Common myeloid progenitor, CD34-positive (primary cell): ENCODE results near the gene MROH7.
"Not testable (repeated sequence)": the region's sequence is repeated elsewhere in the genome, so short reads cannot be mapped to it uniquely, and the experiment has no call there.

Experiments
- CTCF ChIA-PET: fragments of 350-600 bp; sonication (Branson Sonifier 250); formaldehyde crosslinking; loops from one replicate; lab custom pipeline; 2021; ENCODE audit warnings: antibody characterized with exemption; lab: Charles Lee
- POLR2A ChIA-PET: fragments of 350-600 bp; sonication (Branson Sonifier 250); formaldehyde crosslinking; loops from one replicate; lab custom pipeline; 2021; ENCODE audit warnings: antibody characterized with exemption; lab: Charles Lee
- DNase-seq, 3 donors: peaks; one replicate each; pipeline versions ENCODE4 v3.0.0 to v3.0.0-alpha.2; 2013
- H3K27ac ChIP-seq, 2 experiments: 1 replicate in 1 of 2; 2 replicates in 1 of 2; pipeline ENCODE4 v1.7.0; 2013; ENCODE audit warnings: inconsistent platforms in 2 of 2, low read length in 2 of 2, mild to moderate bottlenecking in 2 of 2, low read depth in 1 of 2, moderate library complexity in 1 of 2; ENCODE audit not compliant: severe bottlenecking in 2 of 2, insufficient read depth in 1 of 2, poor library complexity in 1 of 2
- H3K27me3 ChIP-seq, 5 experiments: replicated peaks in 2 of 5; 1 replicate in 3 of 5; 2 replicates in 2 of 5; pipeline versions ENCODE4 v1.6.1 to v1.7.0; 2013; ENCODE audit warnings: low read length in 4 of 5, mild to moderate bottlenecking in 2 of 5, moderate library complexity in 2 of 5, inconsistent platforms in 1 of 5; ENCODE audit not compliant: insufficient read depth in 5 of 5, control insufficient read depth in 4 of 5
- H3K36me3 ChIP-seq, 4 experiments: 1 replicate in 2 of 4; 2 replicates in 2 of 4; pipeline versions ENCODE4 v1.6.1 to v1.7.0; 2013; ENCODE audit warnings: low read length in 3 of 4, control low read depth in 1 of 4, mild to moderate bottlenecking in 1 of 4; ENCODE audit not compliant: control insufficient read depth in 4 of 4, insufficient read depth in 4 of 4
- H3K4me1 ChIP-seq, 4 experiments: 1 replicate in 3 of 4; 2 replicates in 1 of 4; pipeline versions ENCODE4 v1.6.1 to v1.7.1; 2013; ENCODE audit warnings: low read length in 3 of 4, mild to moderate bottlenecking in 3 of 4, control low read depth in 1 of 4, inconsistent platforms in 1 of 4, moderate library complexity in 1 of 4; ENCODE audit not compliant: control insufficient read depth in 4 of 4, insufficient read depth in 4 of 4; ENCODE audit errors: control extremely low read depth in 1 of 4
- H3K4me3 ChIP-seq, 7 experiments: 1 replicate in 4 of 7; 2 replicates in 3 of 7; pipeline versions ENCODE4 v1.5.1 to v1.7.0; 2013; ENCODE audit warnings: mild to moderate bottlenecking in 7 of 7, low read length in 6 of 7, moderate library complexity in 6 of 7, inconsistent platforms in 2 of 7, low read depth in 2 of 7, control low read depth in 1 of 7; ENCODE audit not compliant: insufficient read depth in 4 of 7, control insufficient read depth in 1 of 7; ENCODE audit errors: extremely low read depth in 1 of 7
- H3K9me3 ChIP-seq, 5 experiments: 1 replicate in 4 of 5; 2 replicates in 1 of 5; pipeline versions ENCODE4 v1.6.1 to v1.7.1; 2013; ENCODE audit warnings: low read length in 4 of 5, mild to moderate bottlenecking in 2 of 5, inconsistent platforms in 1 of 5, low read depth in 1 of 5, moderate library complexity in 1 of 5; ENCODE audit not compliant: control insufficient read depth in 4 of 5, insufficient read depth in 2 of 5; ENCODE audit errors: control extremely low read depth in 1 of 5
- WGBS: methylation state at CpG from one replicate; pipeline ENCODE4 v1.1.5; 2013; ENCODE audit not compliant: insufficient coverage; 5-methylcytosine and 5-hydroxymethylcytosine counted together

MROH7 gene

GRCh38 chr1:54615531-54616279, 25.9 kb upstream of the MROH7 start:
- Histone ChIP-seq H3K36me3 (no peaks in the 10 kb centered on the region), H3K27ac (no peak overlapping the region), H3K4me3 (no peak overlapping the region), H3K27me3 (no peaks in the 10 kb centered on the region), H3K4me1 (peaks cover 0 to 11% (median 0%) of the 10 kb centered on the region in 4 experiments), H3K9me3 (no peaks in the 10 kb centered on the region)
- ChIA-PET POLR2A (no interaction called here), CTCF (no interaction called here)
- no peak for DNase-seq
- 95% methylated on average over 10 of the region's 13 CpGs for WGBS

DNA sequence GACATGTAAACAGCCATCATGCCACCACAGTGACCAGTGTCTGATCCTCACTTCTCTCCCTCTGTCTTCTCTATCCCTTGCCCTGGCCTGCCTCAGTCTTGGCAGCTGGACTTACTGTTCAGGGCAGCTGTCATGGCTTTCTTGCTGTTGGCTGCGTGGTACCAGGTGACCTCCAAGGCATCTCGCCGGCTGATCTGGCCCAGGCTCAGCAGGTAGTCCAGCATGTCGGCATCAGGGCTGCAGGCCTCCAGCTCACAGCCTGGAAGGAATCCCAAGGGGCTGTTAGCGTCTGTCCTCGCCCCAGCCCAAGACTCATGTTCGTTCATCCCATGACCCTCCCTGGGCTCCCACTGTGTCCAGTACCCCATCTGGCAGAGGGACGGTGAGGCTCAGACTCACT, 21.8 kb upstream of the MROH7 start:
- Histone ChIP-seq H3K4me3 (no peak overlapping the region), H3K27me3 (no peaks in the 10 kb centered on the region), H3K9me3 (no peaks in the 10 kb centered on the region), H3K27ac (no peak overlapping the region), H3K36me3 (no peaks in the 10 kb centered on the region), H3K4me1 (peaks cover 0 to 7% (median under 1%) of the 10 kb centered on the region in 4 experiments)
- POLR2A ChIA-PET: interaction anchor here (0.5 to 0.7 kb wide), 2 partner anchors 9 to 128 kb away, joined by 4 read pairs; no protein-coding TSS in a partner anchor
- WGBS: 100% methylated on average over 8 of the region's 8 CpGs
- no peak for DNase-seq
- CTCF ChIA-PET: no interaction called here

DNA sequence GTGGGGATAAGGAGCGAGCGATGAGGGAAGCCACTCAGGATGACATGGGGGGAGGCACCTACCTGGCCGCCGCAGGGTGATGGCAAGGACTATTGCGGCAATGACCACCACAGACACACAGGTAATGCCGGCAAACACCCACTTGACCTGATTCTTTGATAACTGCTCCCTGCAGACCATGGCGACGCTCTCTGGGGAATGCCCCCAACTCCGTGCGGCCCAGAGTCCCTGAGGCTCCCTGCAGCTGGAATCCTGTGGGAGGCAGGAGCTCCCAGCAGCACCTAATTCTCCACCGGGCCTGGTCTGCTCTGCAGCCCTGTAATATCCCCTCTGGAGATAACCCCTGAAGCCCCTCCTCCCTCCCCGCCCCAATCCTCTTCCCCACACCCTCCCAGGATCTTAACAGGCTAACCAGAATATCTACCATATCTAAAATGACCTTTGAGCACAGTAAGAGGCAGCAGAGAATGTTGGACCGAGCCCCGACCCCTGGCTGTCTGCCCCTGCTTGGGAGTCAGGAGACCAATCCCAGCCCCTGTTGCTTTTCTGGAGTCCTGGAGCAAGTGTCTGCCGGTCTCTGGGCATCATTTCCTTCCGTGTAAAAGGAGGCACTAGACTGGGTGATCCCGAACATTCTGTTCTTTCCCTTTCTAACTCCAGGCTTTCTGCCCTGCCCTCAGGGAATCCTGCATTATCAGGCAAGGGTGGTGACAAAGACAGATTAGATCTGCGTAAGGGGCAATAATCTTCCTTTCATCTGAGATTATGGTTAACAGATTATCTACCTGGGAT, 18.2 kb upstream of the MROH7 start, which contains the start of gene FAM151A:
FAM151A (minus strand) TSS at position 310 of the 792 bp plus-strand sequence; CDS start at position 180, 130 bp downstream.
- Histone ChIP-seq H3K4me1 (peaks cover 0 to 5% (median under 1%) of the 10 kb centered on the region in 4 experiments), H3K9me3 (no peaks in the 10 kb centered on the region), H3K36me3 (no peaks in the 10 kb centered on the region), H3K27ac (no peak within 1 kb of the TSS), H3K4me3 (no peak within 1 kb of the TSS), H3K27me3 (no peaks in the 10 kb centered on the region)
- no peak for DNase-seq
- ChIA-PET POLR2A (no interaction called here), CTCF (no interaction called here)
- 99% methylated on average over 15 of the region's 18 CpGs for WGBS

- H3K36me3 ChIP-seq: no peaks in the 10 kb centered on the region
- WGBS: 82% methylated on average over 3 of the region's 8 CpGs
- no peaks in the 10 kb centered on the region for H3K27me3 ChIP-seq
- POLR2A ChIA-PET: no interaction called here
- H3K9me3 ChIP-seq: no peaks in the 10 kb centered on the region
- H3K4me3 ChIP-seq: no peak overlapping the region
- H3K4me1 ChIP-seq: peaks cover 0 to 5% (median under 1%) of the 10 kb centered on the region in 4 experiments
- CTCF ChIA-PET: no interaction called here
- DNase-seq: no peak
- no peak overlapping the region for H3K27ac ChIP-seq
These were observed 16.8 kb upstream of the MROH7 start for GRCh38 chr1:54624466-54625464.

DNA sequence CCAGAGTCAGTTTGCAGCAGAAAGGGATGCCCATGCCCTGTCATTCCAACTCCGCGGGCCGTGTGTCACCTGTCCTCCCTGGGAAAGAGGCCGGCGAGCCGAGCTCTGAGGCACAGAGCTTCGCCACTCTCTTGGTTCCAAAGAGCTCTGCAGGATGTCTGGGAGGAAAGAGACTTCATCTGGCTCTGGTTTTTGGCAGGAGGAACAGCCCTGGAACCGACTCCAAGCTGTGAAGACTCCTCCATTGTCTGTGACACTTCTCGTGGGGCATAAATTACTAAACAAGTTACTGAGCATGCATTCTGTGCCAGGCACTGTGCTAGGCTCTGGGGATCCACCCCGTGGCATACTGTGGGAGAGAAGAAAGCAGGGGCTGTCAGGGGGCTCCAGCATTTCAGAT, 14.4 kb upstream of the MROH7 start:
- no peaks in the 10 kb centered on the region for H3K36me3 ChIP-seq
- no peak overlapping the region for H3K4me3 ChIP-seq
- no peak for DNase-seq
- H3K9me3 ChIP-seq: no peaks in the 10 kb centered on the region
- ChIA-PET POLR2A (no interaction called here), CTCF (no interaction called here)
- no peaks in the 10 kb centered on the region for H3K4me1 ChIP-seq
- H3K27me3 ChIP-seq: no peaks in the 10 kb centered on the region
- 100% methylated on average over 1 of the region's 10 CpGs for WGBS
- H3K27ac ChIP-seq: no peak overlapping the region

DNA sequence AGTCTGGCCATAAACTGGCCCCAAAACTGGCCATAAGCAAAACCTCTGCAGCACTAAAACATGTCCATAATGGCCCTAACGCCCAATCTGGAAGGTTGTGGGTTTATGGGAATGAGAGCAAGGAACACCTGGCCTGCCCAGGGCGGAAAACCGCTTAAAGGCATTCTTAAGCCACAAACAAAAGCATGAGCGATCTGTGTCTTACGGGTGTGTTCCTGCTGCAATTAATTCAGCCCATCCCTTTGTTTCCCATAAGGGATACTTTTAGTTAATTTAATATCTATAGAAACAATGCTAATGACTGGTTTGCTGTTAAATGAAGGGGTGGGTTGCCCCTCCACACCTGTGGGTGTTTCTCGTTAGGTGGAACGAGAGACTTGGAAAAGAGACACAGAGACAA, 5.8 kb upstream of the MROH7 start:
- H3K4me3 ChIP-seq, POLR2A ChIA-PET, H3K4me1 ChIP-seq, CTCF ChIA-PET, H3K27me3 ChIP-seq, H3K27ac ChIP-seq, DNase-seq, H3K9me3 ChIP-seq: not testable (repeated sequence)
- peaks cover 0 to 11% (median 0%) of the 10 kb centered on the region in 4 experiments for H3K36me3 ChIP-seq
- WGBS: 94% methylated on average over 2 of the region's 7 CpGs
